Tibial nerve (tissue), 3 donors: ENCODE data around the gene CCDC85C.

Experiments used
- CTCF ChIP-seq, 5 experiments: fragments of 200-600 bp in 3 of 5; fragments of 450-650 bp in 2 of 5; sonication (generic) in 3 of 5; IDR thresholded peaks; one replicate each; pipeline ENCODE4 v1.5.1; 2016 to 2019; ENCODE audit warnings: antibody characterized with exemption in 5 of 5, mild to moderate bottlenecking in 3 of 5, moderate library complexity in 2 of 5
- POLR2A ChIP-seq, 2 donors: fragments of 450-650 bp; IDR thresholded peaks; one replicate each; pipeline ENCODE4 v1.6.1; 2017; ENCODE audit warnings: antibody characterized with exemption in 2 of 2, mild to moderate bottlenecking in 2 of 2, moderate library complexity in 2 of 2

GRCh38 chr14:99544991-99545390, 59.0 kb downstream of the CCDC85C start:
- TF ChIP-seq CTCF (IDR thresholded peaks at IDR 0.05) (no peak), POLR2A (IDR thresholded peaks at IDR 0.05) (no peak)
